HFFc6 (cell line): ENCODE data around the gene GPR176. TPM values are rescaled to one million over a fixed set of nuclear protein-coding genes. Genes with fewer than 3 reads are reported as not detected.

ENCODE experiments used
- DNase-seq: peaks from one replicate; pipeline ENCODE4 v3.0.0-alpha.2; 2018
- H3K27ac Mint-ChIP-seq: 2 replicates; pipeline ENCODE4 v1.8.0; 2020; ENCODE audit warnings: mild to moderate bottlenecking, mixed read lengths
- H3K27me3 Mint-ChIP-seq: 2 replicates; pipeline ENCODE4 v1.8.0; 2021; ENCODE audit warnings: mild to moderate bottlenecking, moderate library complexity, mixed read lengths; ENCODE audit not compliant: insufficient read depth
- H3K36me3 Mint-ChIP-seq: 2 replicates; pipeline ENCODE4 v1.8.0; 2021; ENCODE audit warnings: low read depth, mixed read lengths
- H3K4me1 Mint-ChIP-seq: 2 replicates; pipeline ENCODE4 v1.8.0; 2020; ENCODE audit warnings: low read depth, mixed read lengths
- H3K4me3 Mint-ChIP-seq: 2 replicates; pipeline ENCODE4 v1.8.0; 2020; ENCODE audit warnings: mild to moderate bottlenecking, moderate library complexity, mixed read lengths
- H3K9me3 Mint-ChIP-seq: 2 replicates; pipeline ENCODE4 v1.8.0; 2020; ENCODE audit warnings: mild to moderate bottlenecking, mixed read lengths
- CTCF ChIP-seq: fragments of 200-600 bp; sonication (generic); IDR thresholded peaks from 2 replicates; pipeline ENCODE4 v1.5.0; 2021; ENCODE audit warnings: antibody characterized with exemption, mild to moderate bottlenecking
- total RNA-seq, 6 experiments: library from RNA; stranded (reverse); fragmentation: NEBNext Ultra II Directional; extraction: Animal tissue kit (Norgen Biotek cat#: 25700); gene quantifications; 2 replicates in 1 of 6; 3 replicates in 5 of 6; pipeline ENCODE4 v1.2.3, GENCODE V29; 2021

The GPR176 gene
- total RNA-seq, 6 experiments from 2014 or later = 151 to 193 (median 169) TPM

- Mint-ChIP-seq H3K36me3 (peaks cover 23% of the 10 kb centered on the region), H3K9me3 (no peaks in the 10 kb centered on the region)
- DNase-seq = no peak
These were observed 112.3 kb downstream of the GPR176 start for GRCh38 chr15:39807791-39808190.

GRCh38 chr15:39804026-39804425 is 116.0 kb downstream of the GPR176 start:
- peaks cover 22% of the 10 kb centered on the region for H3K4me1 Mint-ChIP-seq
- DNase-seq = no peak
- no peaks in the 10 kb centered on the region for H3K9me3 Mint-ChIP-seq
- H3K27ac Mint-ChIP-seq = no peak overlapping the region
- peaks cover 9% of the 10 kb centered on the region for H3K27me3 Mint-ChIP-seq
- H3K36me3 Mint-ChIP-seq = peaks cover 47% of the 10 kb centered on the region
- TF ChIP-seq CTCF = no peak
- no peak overlapping the region for H3K4me3 Mint-ChIP-seq

More at GRCh38 chr15:39807791-39808190, 112.3 kb downstream of the GPR176 start:
- Mint-ChIP-seq H3K27ac (peak overlapping the region; percentile 50; the same call in 1 of the 2 replicates), H3K4me1 (peaks cover 27% of the 10 kb centered on the region), H3K27me3 (peaks cover 7% of the 10 kb centered on the region; the same call in 1 of the 2 replicates), H3K4me3 (no peak overlapping the region)
- no peak for TF ChIP-seq CTCF

DNA sequence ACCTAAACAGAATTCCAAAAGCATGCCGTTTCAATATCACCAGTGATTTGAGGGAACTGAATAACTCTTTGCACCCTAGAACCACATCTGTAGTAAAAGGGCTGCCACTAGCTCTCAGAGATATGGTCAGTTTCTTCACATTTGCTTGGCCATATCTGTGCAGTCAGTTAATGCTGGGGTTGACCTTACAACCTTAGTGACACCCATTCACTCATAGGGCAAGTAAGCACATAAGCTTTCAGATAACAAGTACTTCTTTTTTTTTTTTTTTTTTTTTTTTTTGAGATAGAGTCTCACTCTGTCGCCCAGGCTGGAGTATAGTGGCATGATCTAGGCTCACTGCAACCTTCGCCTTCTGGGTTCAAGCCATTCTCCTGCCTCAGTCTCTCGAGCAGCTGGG is 117.0 kb downstream of the GPR176 start:
- no peak overlapping the region for H3K27ac Mint-ChIP-seq
- no peaks in the 10 kb centered on the region for H3K9me3 Mint-ChIP-seq
- no peak for TF ChIP-seq CTCF
- H3K27me3 Mint-ChIP-seq = peaks cover 8% of the 10 kb centered on the region
- peaks cover 15% of the 10 kb centered on the region for H3K4me1 Mint-ChIP-seq
- H3K36me3 Mint-ChIP-seq = peaks cover 52% of the 10 kb centered on the region
- H3K4me3 Mint-ChIP-seq = no peak overlapping the region
- DNase-seq = no peak

DNA sequence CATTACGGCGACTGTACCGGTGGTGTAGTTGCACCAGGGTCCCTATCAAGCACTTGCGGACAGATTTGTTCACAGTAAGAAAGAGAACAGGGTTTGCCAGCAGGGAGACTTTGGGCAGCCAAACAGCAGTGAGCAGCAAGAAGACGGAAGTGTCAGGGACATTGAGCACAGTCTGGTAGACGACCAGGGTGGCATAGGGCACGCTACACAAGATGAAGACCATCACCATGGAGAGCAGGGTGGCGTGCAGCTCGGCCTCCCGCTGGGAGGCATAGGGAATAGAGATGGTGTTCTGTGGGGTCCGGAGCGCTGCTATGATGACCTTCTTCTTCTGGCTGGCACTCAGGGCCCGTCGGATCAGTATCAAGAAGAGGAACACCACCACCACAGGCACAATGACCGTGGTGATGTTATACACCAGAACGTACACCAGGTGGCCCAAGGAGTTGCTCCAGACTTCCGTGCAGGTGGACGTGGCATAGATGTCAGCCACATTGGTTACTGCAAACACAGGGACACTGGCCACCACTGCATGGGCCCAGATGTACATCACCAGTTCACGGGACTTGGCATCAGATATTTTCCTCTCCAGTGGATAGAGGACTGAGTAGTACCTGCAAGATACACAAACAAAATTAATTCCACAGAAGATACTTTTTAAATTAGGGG is 118.3 kb downstream of the GPR176 start:
- H3K4me1 Mint-ChIP-seq = peaks cover 15% of the 10 kb centered on the region
- peaks cover 51% of the 10 kb centered on the region for H3K36me3 Mint-ChIP-seq
- peak; percentile 73 for TF ChIP-seq CTCF

DNA sequence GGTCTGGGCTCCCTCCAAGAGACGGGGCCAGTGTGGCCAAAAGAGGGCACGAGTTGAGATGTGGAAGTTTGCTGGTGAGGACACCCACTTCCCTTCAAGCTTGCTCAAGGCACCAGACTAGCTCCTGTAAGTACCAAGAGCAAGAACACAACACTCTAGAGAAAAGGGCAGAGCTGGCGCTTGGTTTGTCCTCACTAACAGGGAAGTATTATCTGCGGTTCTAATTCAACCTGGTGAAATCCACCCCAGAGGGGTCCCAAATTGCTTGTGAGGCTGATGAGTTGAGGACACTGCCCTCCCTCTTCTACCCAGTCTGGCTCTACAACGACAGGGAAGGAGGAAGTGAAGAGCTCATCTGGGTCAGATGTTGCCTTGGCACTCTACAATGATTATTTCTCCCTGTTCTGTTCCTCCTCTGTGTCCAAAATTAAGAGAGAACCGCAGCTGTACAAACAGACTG is 120.5 kb downstream of the GPR176 start:
- H3K36me3 Mint-ChIP-seq = peaks cover 58% of the 10 kb centered on the region
- peaks cover 31% of the 10 kb centered on the region for H3K4me1 Mint-ChIP-seq
- peaks cover 12% of the 10 kb centered on the region for H3K27me3 Mint-ChIP-seq
- H3K9me3 Mint-ChIP-seq = no peaks in the 10 kb centered on the region
- no peak overlapping the region for H3K4me3 Mint-ChIP-seq
- DNase-seq = no peak
- no peak overlapping the region for H3K27ac Mint-ChIP-seq
- no peak for TF ChIP-seq CTCF

More for the DNA sequence above, 118.3 kb downstream of the GPR176 start:
- Mint-ChIP-seq H3K27me3 (peaks cover 5% of the 10 kb centered on the region), H3K27ac (peak overlapping the region; percentile 19), H3K9me3 (no peaks in the 10 kb centered on the region), H3K4me3 (no peak overlapping the region)
- DNase-seq = no peak
